Kidney epithelial cell (primary cell): ENCODE data around the gene TRA2A. TPM values are rescaled to one million over a fixed set of nuclear protein-coding genes. Genes with fewer than 3 reads are reported as not detected.
"Not testable (repeated sequence)": the region's sequence is repeated elsewhere in the genome, so short reads cannot be mapped to it uniquely, and the experiment has no call there.

ENCODE experiments used
- DNase-seq: peaks from one replicate; pipeline ENCODE4 v3.0.0-alpha.2; 2010; ENCODE audit warnings: low read depth
- H3K27me3 ChIP-seq: 2 replicates; pipeline ENCODE4 v1.6.0; 2011; ENCODE audit warnings: low read length; ENCODE audit not compliant: control insufficient read depth, insufficient read depth
- H3K36me3 ChIP-seq: 2 replicates; pipeline ENCODE4 v1.5.1; 2011; ENCODE audit warnings: low read length; ENCODE audit not compliant: control insufficient read depth, insufficient read depth
- H3K4me3 ChIP-seq: 2 replicates; pipeline ENCODE4 v1.5.1; 2011; ENCODE audit warnings: low read depth, mild to moderate bottlenecking, control low read depth, low read length
- CTCF ChIP-seq: IDR thresholded peaks from 2 replicates; pipeline ENCODE4 v1.5.1; 2011; ENCODE audit warnings: mild to moderate bottlenecking, moderate library complexity, low read length, control low read depth, inconsistent platforms; ENCODE audit not compliant: insufficient read depth, poor library complexity, severe bottlenecking
- total RNA-seq: library from RNA; depleted of rRNA; stranded (reverse); fragments of >200 nt; gene quantifications from 2 replicates; pipeline ENCODE4 v1.2.3, GENCODE V29; 2015

TRA2A gene
- total RNA-seq, 1 donor from 2014 or later, result 36.9 TPM

- Histone ChIP-seq H3K27me3 (no peaks in the 10 kb centered on the region), H3K36me3 (no peaks in the 10 kb centered on the region), H3K4me3 (peak overlapping the region; percentile 55)
- no peak for TF ChIP-seq CTCF
- DNase-seq, result no peak
These were observed 41.2 kb downstream of the TRA2A start for GRCh38 chr7:23490357-23491135.

DNA sequence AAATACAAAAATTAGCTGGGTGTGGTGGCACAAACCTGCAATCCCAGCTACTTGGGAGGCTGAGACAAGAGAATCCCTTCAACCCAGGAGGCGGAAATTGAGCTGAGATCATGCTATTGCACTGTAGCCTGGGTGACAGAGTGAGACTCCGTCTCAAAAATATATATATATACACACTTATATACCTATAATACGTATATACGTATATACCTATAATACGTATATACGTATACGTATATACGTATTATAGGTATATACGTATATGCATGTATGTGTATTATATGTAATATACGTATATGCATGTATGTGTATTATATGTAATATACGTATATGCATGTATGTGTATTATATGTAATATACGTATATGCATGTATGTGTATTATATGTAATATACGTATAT, 43.1 kb downstream of the TRA2A start:
- not testable (repeated sequence) for H3K4me3 ChIP-seq, H3K27me3 ChIP-seq, H3K36me3 ChIP-seq, DNase-seq

DNA sequence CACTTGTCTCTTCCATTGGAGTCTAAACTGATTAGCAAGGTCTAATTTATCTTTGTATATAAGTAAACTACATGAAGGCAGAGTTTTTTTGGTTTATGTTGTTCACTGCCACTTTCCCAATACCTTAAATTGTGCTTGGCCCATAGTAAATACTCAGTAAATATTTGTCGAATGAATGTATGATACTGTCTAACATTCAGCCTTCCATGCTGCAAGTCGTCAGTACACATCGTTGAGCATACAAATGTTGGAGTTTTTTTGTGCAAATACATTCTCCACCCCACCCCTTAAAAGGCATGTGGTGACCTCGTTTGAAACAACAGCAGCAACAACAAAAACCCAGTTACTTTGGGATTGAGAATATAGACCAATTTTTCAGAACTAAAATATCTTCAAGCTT, 44.1 kb downstream of the TRA2A start:
- no peaks in the 10 kb centered on the region for H3K36me3 ChIP-seq
- H3K4me3 ChIP-seq, result no peak overlapping the region
- no peak for DNase-seq
- no peaks in the 10 kb centered on the region for H3K27me3 ChIP-seq
- no peak for TF ChIP-seq CTCF

DNA sequence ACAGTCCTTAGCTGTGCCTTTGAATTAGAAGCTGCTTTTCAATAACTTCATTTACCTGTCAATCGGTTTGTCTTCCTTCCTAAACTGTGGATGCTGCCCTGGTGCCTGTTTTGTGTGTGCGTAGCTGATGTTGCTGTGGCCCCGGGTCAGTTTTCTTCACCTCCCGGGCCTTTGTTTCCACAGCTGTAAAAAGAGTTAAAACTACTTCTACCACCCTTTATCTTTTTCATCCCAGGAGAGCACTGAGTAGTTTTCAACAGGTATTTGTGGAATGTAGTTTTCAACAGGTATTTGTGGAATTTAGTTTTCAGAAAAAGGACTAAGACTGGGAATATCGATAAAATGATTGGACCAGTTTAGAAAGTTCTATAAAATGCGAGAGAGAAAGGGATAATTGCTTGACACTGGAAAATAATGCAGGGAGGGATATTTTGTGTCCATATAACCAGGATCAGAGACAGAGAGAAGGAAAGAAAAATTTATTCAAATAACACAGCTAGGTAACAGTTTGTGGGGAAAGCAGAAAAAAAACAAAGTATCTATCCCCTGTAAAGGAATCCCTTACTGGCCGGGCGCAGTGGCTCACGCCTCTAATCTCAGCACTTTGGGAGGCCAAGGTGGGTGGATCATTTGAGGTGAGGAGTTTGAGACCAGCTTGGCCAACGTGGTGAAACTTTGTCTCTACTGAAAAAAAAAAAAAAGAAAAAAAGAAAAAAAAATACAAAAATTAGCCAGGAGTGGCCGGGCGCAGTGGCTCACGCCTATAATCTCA, 45.6 kb downstream of the TRA2A start:
- Histone ChIP-seq H3K27me3 (no peaks in the 10 kb centered on the region), H3K36me3 (no peaks in the 10 kb centered on the region), H3K4me3 (no peak overlapping the region)
- DNase-seq, result no peak
- no peak for TF ChIP-seq CTCF

- H3K27me3 ChIP-seq, result no peaks in the 10 kb centered on the region
- TF ChIP-seq CTCF, result no peak
- H3K4me3 ChIP-seq, result no peak overlapping the region
- DNase-seq, result no peak
- H3K36me3 ChIP-seq, result no peaks in the 10 kb centered on the region
These were observed 49.1 kb downstream of the TRA2A start for GRCh38 chr7:23482686-23483085.

- Histone ChIP-seq H3K27me3 (no peaks in the 10 kb centered on the region), H3K36me3 (no peaks in the 10 kb centered on the region), H3K4me3 (no peak overlapping the region)
- no peak for TF ChIP-seq CTCF
- DNase-seq, result no peak
These were observed 53.6 kb downstream of the TRA2A start for GRCh38 chr7:23477962-23478866.
